ENCODE data around the gene MIPOL1. TPM values are rescaled to one million over a fixed set of nuclear protein-coding genes. Genes with fewer than 3 reads are reported as not detected.

The MIPOL1 gene
- total and polyA plus RNA-seq, 2 donors (not counting 3 experiments of a cell fraction or from before 2014, with no cell fraction given) = 3.4 to 33.5 TPM

- H3K9me1 ChIP-seq (replicated peaks; ENCODE audit: control insufficient read depth, extremely low read depth, insufficient read depth, low read length) = no peaks in the 10 kb centered on the region
- no TSS peak for BruUV-seq (replicated peaks)
- H3K27ac ChIP-seq (ENCODE audit: insufficient read depth, low read depth, low read length) = no peak overlapping the region
- dilution Hi-C loops (cut with MboI; ENCODE audit: extremely low pct_ligation_motif_present, low sequenced_read_pairs) = no loop called here
- H4K20me1 ChIP-seq (replicated peaks; ENCODE audit: control insufficient read depth, extremely low read depth, insufficient read depth, low read length) = no peaks in the 10 kb centered on the region
- ChIA-PET POLR2A (interaction anchor here (0.7 kb wide), 1 partner anchor 100 kb away, joined by 3 read pairs; no protein-coding TSS in a partner anchor), CTCF (no interaction called here)
- FAIRE-seq = no peak
- H3K9me3 ChIP-seq (replicated peaks; ENCODE audit: control insufficient read depth, insufficient read depth, low read length) = no peaks in the 10 kb centered on the region
- intact Hi-C loops (cut with micrococcal nuclease) = no loop called here
- no peak overlapping the region for H3K4me2 ChIP-seq (ENCODE audit: insufficient read depth, low read length)
- TF ChIP-seq FOS (IDR thresholded peaks at IDR 0.05; ENCODE audit: borderline replicate concordance, insufficient read depth, low read length) (no peak), POLR2AphosphoS5 (IDR thresholded peaks at IDR 0.05; ENCODE audit: insufficient read depth, low read depth, low read length) (no peak), MYC (IDR thresholded peaks at IDR 0.05; ENCODE audit: low read depth, low read length) (no peak), CTCF (IDR thresholded peaks at IDR 0.05; ENCODE audit: extremely low read depth in 1 of 2, insufficient read depth in 1 of 2, low read depth in 1 of 2, low read length in 2 of 2) (no peak)
- H3K79me2 ChIP-seq (ENCODE audit: control insufficient read depth, insufficient read depth, low read length) = no peaks in the 10 kb centered on the region
- no peak overlapping the region for H3K4me3 ChIP-seq (replicated peaks in 1 of 3; ENCODE audit: insufficient read depth in 1 of 3, low read depth in 1 of 3, low read length in 3 of 3)
- no peaks in the 10 kb centered on the region for H3K27me3 ChIP-seq (ENCODE audit: control insufficient read depth in 2 of 2, insufficient read depth in 2 of 2, low read length in 2 of 2)
- H3K36me3 ChIP-seq (ENCODE audit: control insufficient read depth in 2 of 2, extremely low read depth in 1 of 2, insufficient read depth in 2 of 2, low read length in 2 of 2) = peaks cover 0 to 3% of the 10 kb centered on the region in 2 experiments
- no peak overlapping the region for H3K9ac ChIP-seq (replicated peaks; ENCODE audit: extremely low read depth, insufficient read depth, low read length)
- H2AFZ ChIP-seq (ENCODE audit: low read depth, low read length) = no peak overlapping the region
- no peaks in the 10 kb centered on the region for H3K4me1 ChIP-seq (ENCODE audit: control insufficient read depth, extremely low read depth, insufficient read depth, low read length)
- no peak for DNase-seq (ENCODE audit: low read depth, low spot score)
Observed at GRCh38 chr14:37285220-37285619, 87.5 kb downstream of the MIPOL1 start.

- H3K79me2 ChIP-seq (ENCODE audit: control insufficient read depth, insufficient read depth, low read length) = no peaks in the 10 kb centered on the region
- no peak overlapping the region for H2AFZ ChIP-seq (ENCODE audit: low read depth, low read length)
- H3K27me3 ChIP-seq (ENCODE audit: control insufficient read depth in 2 of 2, insufficient read depth in 2 of 2, low read length in 2 of 2) = no peaks in the 10 kb centered on the region
- H3K9ac ChIP-seq (replicated peaks; ENCODE audit: extremely low read depth, insufficient read depth, low read length) = no peak overlapping the region
- dilution Hi-C loops (cut with MboI; ENCODE audit: extremely low pct_ligation_motif_present, low sequenced_read_pairs) = no loop called here
- no TSS peak for BruUV-seq (replicated peaks)
- no peaks in the 10 kb centered on the region for H4K20me1 ChIP-seq (replicated peaks; ENCODE audit: control insufficient read depth, extremely low read depth, insufficient read depth, low read length)
- no peaks in the 10 kb centered on the region for H3K9me1 ChIP-seq (replicated peaks; ENCODE audit: control insufficient read depth, extremely low read depth, insufficient read depth, low read length)
- CTCF ChIA-PET = interaction anchor here (1.2 kb wide), 1 partner anchor 10 kb away, joined by 4 read pairs; no protein-coding TSS in a partner anchor
- H3K4me1 ChIP-seq (ENCODE audit: control insufficient read depth, extremely low read depth, insufficient read depth, low read length) = no peaks in the 10 kb centered on the region
- no peak overlapping the region for H3K4me3 ChIP-seq (replicated peaks in 1 of 3; ENCODE audit: insufficient read depth in 1 of 3, low read depth in 1 of 3, low read length in 3 of 3)
- peaks cover 2% of the 10 kb centered on the region for H3K9me3 ChIP-seq (replicated peaks; ENCODE audit: control insufficient read depth, insufficient read depth, low read length)
- POLR2A ChIA-PET = no interaction called here
- H3K4me2 ChIP-seq (ENCODE audit: insufficient read depth, low read length) = no peak overlapping the region
- H3K36me3 ChIP-seq (ENCODE audit: control insufficient read depth in 2 of 2, extremely low read depth in 1 of 2, insufficient read depth in 2 of 2, low read length in 2 of 2) = peaks cover 0 to 9% of the 10 kb centered on the region in 2 experiments
- intact Hi-C loops (cut with micrococcal nuclease) = no loop called here
- H3K27ac ChIP-seq (ENCODE audit: insufficient read depth, low read depth, low read length) = no peak overlapping the region
- FAIRE-seq = no peak
- TF ChIP-seq JUN (IDR thresholded peaks at IDR 0.05; ENCODE audit: borderline replicate concordance, insufficient read depth, insufficient read length, low read depth) (no peak), POLR2AphosphoS5 (IDR thresholded peaks at IDR 0.05; ENCODE audit: insufficient read depth, low read depth, low read length) (no peak), EZH2 (IDR thresholded peaks at IDR 0.05; ENCODE audit: borderline replicate concordance, low read depth, low read length, severe bottlenecking) (no peak), POLR2A (IDR thresholded peaks at IDR 0.05; ENCODE audit: low read depth, low read length) (no peak), FOS (IDR thresholded peaks at IDR 0.05; ENCODE audit: borderline replicate concordance, insufficient read depth, low read length) (no peak), MYC (IDR thresholded peaks at IDR 0.05; ENCODE audit: low read depth, low read length) (no peak), GATA2 (IDR thresholded peaks at IDR 0.05; ENCODE audit: insufficient read depth, insufficient read length, low read depth, low read length) (no peak), MAX (IDR thresholded peaks at IDR 0.05; ENCODE audit: insufficient read depth, insufficient read length) (no peak), CTCF (IDR thresholded peaks at IDR 0.05; ENCODE audit: extremely low read depth in 1 of 2, insufficient read depth in 1 of 2, low read depth in 1 of 2, low read length in 2 of 2) (no peak)
- no peak for DNase-seq (ENCODE audit: low read depth, low spot score)
Observed at GRCh38 chr14:37289688-37290087, 92.0 kb downstream of the MIPOL1 start.
